Spinal cord (tissue), 10 donors: ENCODE measurements around the gene DUSP1. TPM values are rescaled to one million over a fixed set of nuclear protein-coding genes. Genes with fewer than 3 reads are reported as not detected.
"Not testable (repeated sequence)": the region's sequence is repeated elsewhere in the genome, so short reads cannot be mapped to it uniquely, and the experiment has no call there.

Experiments
- DNase-seq, 6 donors: peaks; one replicate each; pipeline versions ENCODE4 v3.0.0 to v3.0.0-alpha.2; 2013 to 2015; ENCODE audit warnings: low spot score in 6 of 6, low read depth in 4 of 6
- H3K27ac ChIP-seq: one replicate; pipeline ENCODE4 v1.5.1; 2013; ENCODE audit warnings: low read depth, low read length, control low read depth
- H3K27me3 ChIP-seq: one replicate; pipeline ENCODE4 v1.6.1; 2013; ENCODE audit warnings: low read length; ENCODE audit not compliant: control insufficient read depth, insufficient read depth
- H3K36me3 ChIP-seq: one replicate; pipeline ENCODE4 v1.6.1; 2013; ENCODE audit warnings: low read length; ENCODE audit not compliant: control insufficient read depth, insufficient read depth
- H3K4me1 ChIP-seq: one replicate; pipeline ENCODE4 v1.6.1; 2013; ENCODE audit warnings: low read length; ENCODE audit not compliant: control insufficient read depth, insufficient read depth
- H3K4me3 ChIP-seq: one replicate; pipeline ENCODE4 v1.5.1; 2013; ENCODE audit warnings: low read depth, low read length, control low read depth
- H3K9me3 ChIP-seq: one replicate; pipeline ENCODE4 v1.6.1; 2013; ENCODE audit warnings: low read length; ENCODE audit not compliant: control insufficient read depth, insufficient read depth
- WGBS: methylation state at CpG from one replicate; pipeline ENCODE4 v1.1.5; 2013; ENCODE audit warnings: missing lambda C conversion rate; ENCODE audit not compliant: insufficient coverage; 5-methylcytosine and 5-hydroxymethylcytosine counted together
- polyA plus RNA-seq, 2 donors: library from polyadenylated mRNA; unstranded; fragments of 120-200 nt; gene quantifications; one replicate each; pipeline ENCODE4 v1.2.1, GENCODE V29; 2013; ENCODE audit not compliant: insufficient read length in 2 of 2
- total RNA-seq, 2 donors: library from RNA; depleted of rRNA in 1 of 2; stranded (reverse); fragments of 120-200 nt in 1 of 2; fragments of >200 nt in 1 of 2; gene quantifications; one replicate each; pipeline versions ENCODE4 v1.2.3 to v1.2.4, GENCODE V29; 2013 to 2014
- donor health status: healthy.

DUSP1 gene
- total and polyA plus RNA-seq, 4 donors, result 31.3 to 170 (median 107) TPM

DNA sequence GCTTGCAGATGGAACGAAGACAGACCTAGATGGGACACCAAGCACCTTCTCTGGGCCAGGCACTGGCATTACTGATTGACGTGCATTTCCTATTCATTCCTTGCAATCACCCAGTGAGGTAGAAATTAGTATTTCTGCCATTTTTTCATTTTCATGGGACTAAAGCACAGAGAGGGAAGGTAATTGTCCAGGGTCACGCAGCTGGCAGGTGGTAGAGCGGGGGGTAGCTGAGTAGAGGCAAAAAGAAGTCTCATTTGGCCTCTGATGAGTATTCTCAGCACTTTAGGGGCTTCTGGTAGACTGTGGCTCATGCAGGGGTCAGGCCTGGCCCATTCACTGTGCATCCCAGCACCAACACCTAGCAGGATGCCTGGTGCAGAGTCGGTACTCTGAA, 19.5 kb upstream of the DUSP1 start:
- Histone ChIP-seq H3K4me1 (peaks cover 34% of the 10 kb centered on the region), H3K36me3 (no peaks in the 10 kb centered on the region), H3K27ac (peak overlapping the region; percentile 88), H3K4me3 (no peak overlapping the region), H3K9me3 (no peaks in the 10 kb centered on the region), H3K27me3 (no peaks in the 10 kb centered on the region)
- DNase-seq, result no peak
- WGBS, result 85% methylated on average over 4 of the region's 5 CpGs

DNA sequence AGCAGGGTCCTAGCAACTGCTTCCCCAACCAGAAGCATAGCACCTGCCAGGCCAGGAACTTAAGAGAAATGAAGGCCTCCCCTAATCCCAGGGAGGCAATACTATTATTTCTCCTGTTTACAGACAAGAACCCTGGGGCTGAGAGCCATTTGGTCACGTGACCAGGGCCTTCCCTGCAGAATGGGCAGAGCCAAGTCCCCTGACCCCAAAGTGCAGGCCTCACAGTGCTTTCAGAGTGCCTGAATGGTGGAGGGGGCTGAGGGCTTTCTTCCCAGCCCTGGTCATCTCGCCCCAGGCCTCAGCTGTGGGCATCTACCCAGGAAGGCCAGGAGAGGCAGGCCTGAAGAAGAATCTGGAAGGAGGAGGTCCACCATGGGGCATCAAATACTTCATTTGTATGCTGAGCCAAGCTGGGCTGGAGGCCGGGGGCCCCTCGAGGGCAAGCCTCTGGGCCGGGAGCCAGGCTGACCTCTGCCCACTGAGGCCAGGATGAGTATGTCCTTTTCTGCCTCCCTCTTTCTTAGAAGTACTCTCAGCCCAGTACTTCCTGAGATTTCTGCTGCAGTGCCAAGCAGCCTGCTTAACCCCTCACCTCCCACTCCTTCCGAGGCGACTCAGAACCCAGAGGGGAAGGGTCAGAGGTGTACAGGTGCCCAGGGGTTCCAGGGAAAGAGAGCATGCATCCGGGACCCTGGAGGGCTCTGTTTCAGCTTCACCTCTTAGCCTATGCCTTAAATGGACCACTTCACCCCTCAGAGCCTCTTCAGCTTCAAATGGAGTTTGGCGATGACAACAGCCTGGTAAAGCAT, 18.9 kb upstream of the DUSP1 start:
- peak in 1 of 6 donors; percentile 50 for DNase-seq
- WGBS, result 60% methylated on average over 7 of the region's 9 CpGs
- no peaks in the 10 kb centered on the region for H3K36me3 ChIP-seq
- H3K4me3 ChIP-seq, result no peak overlapping the region
- H3K9me3 ChIP-seq, result no peaks in the 10 kb centered on the region
- no peaks in the 10 kb centered on the region for H3K27me3 ChIP-seq
- H3K27ac ChIP-seq, result peak overlapping the region; percentile 88
- peaks cover 34% of the 10 kb centered on the region for H3K4me1 ChIP-seq

DNA sequence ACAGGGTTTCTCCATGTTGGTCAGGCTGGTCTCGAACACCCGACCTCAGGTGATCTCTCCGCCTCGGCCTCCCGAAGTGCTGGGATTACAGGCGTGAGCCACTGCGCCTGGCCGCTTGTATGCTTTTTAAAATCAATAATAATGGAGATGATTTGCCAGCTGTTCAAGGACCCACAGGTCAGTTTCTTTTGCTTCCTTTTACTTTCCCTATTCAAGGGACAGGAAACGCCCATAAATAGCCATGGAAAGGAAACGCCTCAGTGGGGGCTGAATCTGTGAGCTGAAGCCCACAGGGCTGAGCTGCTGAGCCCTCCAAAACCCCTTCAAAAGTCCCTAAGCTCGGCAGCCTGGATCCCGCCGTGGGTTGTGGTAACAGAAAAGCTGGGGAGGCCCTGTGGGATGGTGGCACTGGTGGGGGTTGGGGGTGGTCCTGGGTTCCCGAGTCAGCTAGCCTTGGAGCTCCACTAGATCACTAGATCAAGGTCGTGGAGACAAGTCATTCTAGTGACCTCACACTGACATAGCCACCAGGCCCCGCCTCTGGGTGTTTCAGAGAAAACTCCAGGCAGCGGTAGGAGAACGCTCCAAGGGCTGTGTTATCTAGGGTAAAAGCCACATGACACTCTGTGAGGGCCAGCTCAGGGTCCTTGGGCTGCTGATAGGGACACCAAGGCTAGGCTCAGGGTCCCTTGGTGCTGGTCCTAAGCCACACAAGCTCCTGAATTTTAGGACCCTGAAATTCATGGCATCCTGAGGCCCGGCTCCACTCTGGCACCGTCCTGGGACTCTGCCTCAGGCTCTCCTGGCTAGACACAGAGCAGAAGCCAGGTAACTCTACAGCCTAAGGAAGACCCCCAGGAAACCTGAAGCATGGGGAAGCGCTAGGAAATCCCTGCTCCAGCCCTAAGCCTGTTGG, 18.0 kb upstream of the DUSP1 start:
- Histone ChIP-seq H3K9me3 (no peaks in the 10 kb centered on the region), H3K4me1 (peaks cover 34% of the 10 kb centered on the region), H3K27ac (peak overlapping the region; percentile 88), H3K4me3 (no peak overlapping the region), H3K36me3 (no peaks in the 10 kb centered on the region), H3K27me3 (no peaks in the 10 kb centered on the region)
- DNase-seq, result no peak
- WGBS, result 91% methylated on average over 14 of the region's 21 CpGs

DNA sequence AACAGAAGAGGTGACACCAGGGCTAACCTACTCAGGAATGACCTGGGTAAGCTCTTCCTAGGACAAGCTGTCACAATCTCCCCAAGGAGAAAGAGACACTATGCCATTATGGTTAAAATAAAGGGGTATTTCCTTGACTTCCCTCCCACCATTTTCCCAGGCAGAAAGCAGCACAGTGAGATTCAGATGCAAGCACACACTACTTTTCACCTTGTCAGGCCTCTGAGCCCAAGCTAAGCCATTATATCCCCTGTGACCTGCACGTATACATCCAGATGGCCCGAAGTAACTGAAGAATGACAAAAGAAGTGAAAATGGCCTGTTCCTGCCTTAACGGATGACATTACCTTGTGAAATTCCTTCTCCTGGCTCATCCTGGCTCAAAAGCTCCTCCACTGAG, 16.5 kb upstream of the DUSP1 start:
- not testable (repeated sequence) for H3K4me3 ChIP-seq, H3K27me3 ChIP-seq, H3K36me3 ChIP-seq, DNase-seq, H3K27ac ChIP-seq, H3K9me3 ChIP-seq
- H3K4me1 ChIP-seq, result peaks cover 34% of the 10 kb centered on the region
- WGBS, result 56% methylated on average over 1 of the region's 3 CpGs

DNA sequence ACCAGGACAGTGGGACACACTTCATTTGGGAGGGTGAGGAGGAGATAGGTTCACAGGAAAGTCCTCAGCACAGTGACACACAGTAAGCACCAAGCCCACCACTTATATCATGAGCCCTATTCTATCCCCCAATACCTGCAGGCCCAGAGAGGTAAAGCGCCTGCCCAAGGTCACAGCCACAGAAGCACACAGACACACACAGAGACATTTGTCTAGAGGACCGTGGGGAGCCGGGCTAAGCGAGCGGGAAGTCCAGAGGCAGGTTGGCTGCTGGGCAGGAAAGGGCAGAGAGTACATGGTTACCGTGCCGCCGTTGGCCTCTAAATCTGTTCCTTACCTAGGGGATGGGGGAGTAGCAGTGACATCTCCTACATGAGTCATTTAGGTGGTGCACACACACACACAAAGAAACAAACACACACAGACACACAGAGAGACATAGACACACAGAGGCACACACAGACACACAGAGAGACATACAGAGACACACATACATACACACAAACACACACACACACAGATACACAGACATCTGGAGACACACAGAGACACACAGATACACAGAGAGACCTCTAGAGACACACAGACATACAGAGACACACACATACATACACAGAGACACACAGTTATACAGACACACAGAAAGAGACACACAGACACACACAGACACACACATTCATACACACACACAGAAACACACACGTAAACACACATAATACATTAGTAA, 15.9 kb upstream of the DUSP1 start:
- Histone ChIP-seq H3K4me1 (peaks cover 34% of the 10 kb centered on the region), H3K4me3 (no peak overlapping the region), H3K27me3 (no peaks in the 10 kb centered on the region), H3K36me3 (no peaks in the 10 kb centered on the region), H3K27ac (no peak overlapping the region), H3K9me3 (no peaks in the 10 kb centered on the region)
- no peak for DNase-seq
- WGBS, result 83% methylated on average over 7 of the region's 9 CpGs

DNA sequence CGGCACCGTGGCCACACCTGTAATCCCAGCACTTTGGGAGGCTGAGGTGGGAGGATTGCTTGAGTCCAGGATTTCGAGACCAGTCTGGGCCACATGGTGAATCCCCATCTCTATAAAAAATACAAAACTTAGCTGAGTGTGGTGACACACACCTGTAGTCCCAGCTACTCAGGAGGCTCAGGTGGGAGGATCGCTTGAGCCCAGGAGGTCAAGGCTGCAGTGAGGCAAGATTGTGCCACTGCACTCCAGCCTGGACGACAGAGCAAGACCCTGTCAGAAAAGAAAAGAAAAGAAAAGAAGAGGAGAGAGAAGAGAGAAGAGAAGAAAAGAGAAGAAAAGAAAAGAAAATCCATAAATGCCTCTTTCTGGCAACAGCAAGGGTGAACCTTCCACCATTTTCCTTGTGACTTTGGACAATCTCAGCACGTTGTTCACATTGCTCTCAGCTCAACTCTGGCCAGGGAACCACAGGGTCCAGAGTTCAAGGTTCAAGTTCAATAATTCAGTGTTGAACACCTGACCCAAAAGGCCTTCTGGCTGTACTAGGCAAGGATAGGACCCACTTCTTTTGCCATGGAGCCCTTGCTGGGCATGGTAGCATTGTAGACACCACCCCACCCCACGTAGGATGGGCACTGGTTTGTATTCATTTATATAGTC, 14.6 kb upstream of the DUSP1 start:
- no peak overlapping the region for H3K4me3 ChIP-seq
- no peaks in the 10 kb centered on the region for H3K36me3 ChIP-seq
- WGBS, result 92% methylated on average over 3 of the region's 7 CpGs
- DNase-seq, result no peak
- no peak overlapping the region for H3K27ac ChIP-seq
- H3K27me3 ChIP-seq, result no peaks in the 10 kb centered on the region
- peaks cover 26% of the 10 kb centered on the region for H3K4me1 ChIP-seq
- H3K9me3 ChIP-seq, result no peaks in the 10 kb centered on the region

DNA sequence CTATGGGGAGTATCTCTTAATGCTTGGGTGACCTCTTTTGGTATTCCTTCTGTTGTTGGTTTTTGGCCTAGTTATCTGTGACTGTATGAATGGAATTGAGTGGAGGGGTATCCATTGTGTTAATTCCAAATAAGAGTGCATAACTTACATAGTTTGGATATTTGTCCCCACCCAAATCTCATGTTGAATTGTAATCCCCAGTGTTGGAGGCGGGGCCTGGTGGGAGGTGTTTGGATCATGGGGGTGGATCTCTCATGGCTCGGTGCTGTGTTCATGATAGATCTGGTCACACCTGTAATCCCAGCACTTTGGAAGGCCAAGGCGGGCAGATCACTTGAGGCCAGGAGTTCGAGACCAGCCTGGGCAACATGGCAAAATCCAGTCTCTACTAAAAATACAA, 13.2 kb upstream of the DUSP1 start:
- not testable (repeated sequence) for H3K4me3 ChIP-seq, H3K27ac ChIP-seq, DNase-seq, H3K9me3 ChIP-seq, H3K36me3 ChIP-seq, H3K27me3 ChIP-seq
- WGBS, result 92% methylated on average over 2 of the region's 4 CpGs
- peaks cover 12% of the 10 kb centered on the region for H3K4me1 ChIP-seq

DNA sequence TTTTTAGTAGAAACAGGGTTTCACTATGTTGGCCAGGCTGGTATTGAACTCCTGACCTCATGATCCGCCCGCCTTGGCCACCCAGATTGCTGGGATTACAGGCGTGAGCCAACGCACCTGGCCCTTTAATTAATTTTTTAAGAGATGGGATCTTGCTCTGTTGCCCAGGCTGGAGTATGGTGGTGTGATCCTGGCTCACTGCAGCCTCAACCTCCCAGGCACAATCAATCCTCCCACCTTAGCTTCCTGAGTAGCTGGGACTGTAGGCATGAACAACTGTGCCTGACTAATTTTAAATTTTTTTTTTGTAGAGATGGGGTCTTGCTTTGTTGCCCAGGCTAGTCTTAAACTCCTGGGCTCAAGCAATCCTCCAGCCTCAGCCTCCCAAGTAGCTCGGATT, 12.3 kb upstream of the DUSP1 start:
- not testable (repeated sequence) for H3K36me3 ChIP-seq, H3K4me1 ChIP-seq, DNase-seq, H3K27me3 ChIP-seq, H3K9me3 ChIP-seq, H3K27ac ChIP-seq, H3K4me3 ChIP-seq
- WGBS, result 96% methylated on average over 5 of the region's 5 CpGs
